WTC11 (cell line): ENCODE measurements around the gene KCNIP2. TPM values are rescaled to one million over a fixed set of nuclear protein-coding genes. Genes with fewer than 3 reads are reported as not detected.

Source experiments
- ATF1 ChIP-seq: sonication (generic); formaldehyde crosslinking; IDR thresholded peaks from 2 replicates; pipeline ENCODE4 v1.8.1; 2023; ENCODE audit warnings: mild to moderate bottlenecking, moderate library complexity, missing genetic modification reagents
- ELF4 ChIP-seq: sonication (generic); formaldehyde crosslinking; IDR thresholded peaks from 2 replicates; pipeline ENCODE4 v1.8.1; 2022; ENCODE audit warnings: low read depth, mild to moderate bottlenecking, moderate library complexity, missing genetic modification reagents
- FOXJ3 ChIP-seq: sonication (generic); formaldehyde crosslinking; IDR thresholded peaks from 2 replicates; pipeline ENCODE4 v1.9.0; 2021; ENCODE audit warnings: missing genetic modification reagents, mild to moderate bottlenecking, borderline replicate concordance
- GABPB1 ChIP-seq: sonication (generic); formaldehyde crosslinking; IDR thresholded peaks from 2 replicates; pipeline ENCODE4 v1.8.1; 2023; ENCODE audit warnings: mild to moderate bottlenecking, missing genetic modification reagents
- IRF2 ChIP-seq: sonication (generic); formaldehyde crosslinking; IDR thresholded peaks from 2 replicates; pipeline ENCODE4 v1.8.0; 2022; ENCODE audit warnings: low read depth, missing genetic modification reagents, borderline replicate concordance
- SOX15 ChIP-seq: fragments of 250-450 bp; sonication (Bioruptor Pico); IDR thresholded peaks from 2 replicates; pipeline ENCODE4 v1.9.0; 2021; ENCODE audit warnings: mild to moderate bottlenecking
- total RNA-seq: library from RNA; stranded (reverse); gene quantifications from 3 replicates; pipeline ENCODE4 v1.2.3, GENCODE V29; 2021
- TF ChIP-seq, protein P1 (sequence below): fragments of 250-450 bp; sonication (Bioruptor Pico); IDR thresholded peaks from 2 replicates; pipeline ENCODE4 v1.9.0; 2021; ENCODE audit warnings: mild to moderate bottlenecking, borderline replicate concordance
- TF ChIP-seq, protein P2 (sequence below): sonication (generic); formaldehyde crosslinking; IDR thresholded peaks from 2 replicates; pipeline ENCODE4 v1.8.0; 2022; ENCODE audit warnings: mild to moderate bottlenecking, missing genetic modification reagents
- TF ChIP-seq, protein P3 (sequence below): sonication (generic); formaldehyde crosslinking; conservative IDR thresholded peaks from 2 replicates; pipeline ENCODE4 v1.8.1; 2023; ENCODE audit warnings: mild to moderate bottlenecking, low read depth, missing genetic modification reagents, moderate library complexity
- TF ChIP-seq, protein P4 (sequence below): sonication (generic); formaldehyde crosslinking; IDR thresholded peaks from 2 replicates; pipeline ENCODE4 v1.8.1; 2022; ENCODE audit warnings: low read depth, missing genetic modification reagents, borderline replicate concordance
- TF ChIP-seq, protein P5 (sequence below): fragments of 250-450 bp; sonication (Bioruptor Pico); IDR thresholded peaks from 2 replicates; pipeline ENCODE4 v1.9.0; 2021; ENCODE audit warnings: mild to moderate bottlenecking
- TF ChIP-seq, protein P6 (sequence below): sonication (generic); formaldehyde crosslinking; IDR thresholded peaks from 2 replicates; pipeline ENCODE4 v1.8.1; 2023; ENCODE audit warnings: mild to moderate bottlenecking, missing genetic modification reagents
- TF ChIP-seq, protein P7 (sequence below): sonication (generic); formaldehyde crosslinking; IDR thresholded peaks from 2 replicates; pipeline ENCODE4 v1.8.0; 2023; ENCODE audit warnings: mild to moderate bottlenecking, missing genetic modification reagents
- TF ChIP-seq, protein P8 (sequence below): sonication (generic); formaldehyde crosslinking; IDR thresholded peaks from 2 replicates; pipeline ENCODE4 v1.8.0; 2023; ENCODE audit warnings: missing genetic modification reagents, mild to moderate bottlenecking, borderline replicate concordance

The KCNIP2 gene
- total RNA-seq, 1 experiment from 2014 or later = 5.2 TPM

DNA sequence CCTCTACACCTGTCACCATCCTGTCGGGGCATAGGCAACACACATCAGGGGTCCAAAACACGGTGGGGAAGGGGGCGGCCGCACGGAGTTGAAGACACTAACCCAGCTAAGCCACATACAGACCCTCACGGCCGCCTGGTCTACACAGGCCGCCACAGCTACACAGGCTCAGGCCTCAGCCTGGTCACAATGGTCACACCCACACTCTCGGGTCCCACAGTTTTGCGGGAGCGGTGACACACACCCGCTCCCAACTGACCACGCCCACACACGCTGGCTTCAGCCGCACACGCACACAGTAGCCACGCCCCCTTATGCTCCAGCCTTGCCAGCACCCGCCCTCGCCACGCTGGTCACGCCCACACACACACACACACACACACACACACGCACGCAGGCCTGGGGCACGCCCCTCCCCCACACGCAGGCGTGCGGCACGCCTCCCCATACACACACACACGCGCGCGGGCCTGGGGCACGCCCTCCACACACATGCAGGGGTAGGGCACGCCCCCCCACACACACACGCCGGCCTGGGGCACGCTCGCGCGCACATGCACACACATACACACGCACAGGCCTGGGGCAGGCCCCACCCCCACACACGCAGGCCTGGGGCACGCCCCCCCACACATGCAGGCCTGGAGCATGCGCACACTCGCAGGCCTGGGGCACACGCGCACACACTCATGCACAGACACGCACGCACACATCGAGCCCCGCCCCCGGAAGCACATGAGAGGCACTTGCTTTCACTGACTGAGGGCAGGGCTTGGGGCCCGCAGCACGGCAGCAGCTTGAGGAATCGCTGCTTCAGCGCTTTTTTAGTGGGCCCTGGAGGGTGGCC is 13.1 kb downstream of the KCNIP2 start (continued):
- TF ChIP-seq, protein P1, sequence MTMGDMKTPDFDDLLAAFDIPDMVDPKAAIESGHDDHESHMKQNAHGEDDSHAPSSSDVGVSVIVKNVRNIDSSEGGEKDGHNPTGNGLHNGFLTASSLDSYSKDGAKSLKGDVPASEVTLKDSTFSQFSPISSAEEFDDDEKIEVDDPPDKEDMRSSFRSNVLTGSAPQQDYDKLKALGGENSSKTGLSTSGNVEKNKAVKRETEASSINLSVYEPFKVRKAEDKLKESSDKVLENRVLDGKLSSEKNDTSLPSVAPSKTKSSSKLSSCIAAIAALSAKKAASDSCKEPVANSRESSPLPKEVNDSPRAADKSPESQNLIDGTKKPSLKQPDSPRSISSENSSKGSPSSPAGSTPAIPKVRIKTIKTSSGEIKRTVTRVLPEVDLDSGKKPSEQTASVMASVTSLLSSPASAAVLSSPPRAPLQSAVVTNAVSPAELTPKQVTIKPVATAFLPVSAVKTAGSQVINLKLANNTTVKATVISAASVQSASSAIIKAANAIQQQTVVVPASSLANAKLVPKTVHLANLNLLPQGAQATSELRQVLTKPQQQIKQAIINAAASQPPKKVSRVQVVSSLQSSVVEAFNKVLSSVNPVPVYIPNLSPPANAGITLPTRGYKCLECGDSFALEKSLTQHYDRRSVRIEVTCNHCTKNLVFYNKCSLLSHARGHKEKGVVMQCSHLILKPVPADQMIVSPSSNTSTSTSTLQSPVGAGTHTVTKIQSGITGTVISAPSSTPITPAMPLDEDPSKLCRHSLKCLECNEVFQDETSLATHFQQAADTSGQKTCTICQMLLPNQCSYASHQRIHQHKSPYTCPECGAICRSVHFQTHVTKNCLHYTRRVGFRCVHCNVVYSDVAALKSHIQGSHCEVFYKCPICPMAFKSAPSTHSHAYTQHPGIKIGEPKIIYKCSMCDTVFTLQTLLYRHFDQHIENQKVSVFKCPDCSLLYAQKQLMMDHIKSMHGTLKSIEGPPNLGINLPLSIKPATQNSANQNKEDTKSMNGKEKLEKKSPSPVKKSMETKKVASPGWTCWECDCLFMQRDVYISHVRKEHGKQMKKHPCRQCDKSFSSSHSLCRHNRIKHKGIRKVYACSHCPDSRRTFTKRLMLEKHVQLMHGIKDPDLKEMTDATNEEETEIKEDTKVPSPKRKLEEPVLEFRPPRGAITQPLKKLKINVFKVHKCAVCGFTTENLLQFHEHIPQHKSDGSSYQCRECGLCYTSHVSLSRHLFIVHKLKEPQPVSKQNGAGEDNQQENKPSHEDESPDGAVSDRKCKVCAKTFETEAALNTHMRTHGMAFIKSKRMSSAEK (CRISPR knock-in tag) = no peak
- TF ChIP-seq IRF2 (CRISPR knock-in tag) = no peak
- TF ChIP-seq, protein P2, sequence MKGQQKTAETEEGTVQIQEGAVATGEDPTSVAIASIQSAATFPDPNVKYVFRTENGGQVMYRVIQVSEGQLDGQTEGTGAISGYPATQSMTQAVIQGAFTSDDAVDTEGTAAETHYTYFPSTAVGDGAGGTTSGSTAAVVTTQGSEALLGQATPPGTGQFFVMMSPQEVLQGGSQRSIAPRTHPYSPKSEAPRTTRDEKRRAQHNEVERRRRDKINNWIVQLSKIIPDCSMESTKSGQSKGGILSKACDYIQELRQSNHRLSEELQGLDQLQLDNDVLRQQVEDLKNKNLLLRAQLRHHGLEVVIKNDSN (CRISPR knock-in tag) = peak; percentile 52; the same call in 1 of the 2 replicates
- no peak for TF ChIP-seq GABPB1 (CRISPR knock-in tag)
- TF ChIP-seq ATF1 = no peak
- TF ChIP-seq, protein P3, sequence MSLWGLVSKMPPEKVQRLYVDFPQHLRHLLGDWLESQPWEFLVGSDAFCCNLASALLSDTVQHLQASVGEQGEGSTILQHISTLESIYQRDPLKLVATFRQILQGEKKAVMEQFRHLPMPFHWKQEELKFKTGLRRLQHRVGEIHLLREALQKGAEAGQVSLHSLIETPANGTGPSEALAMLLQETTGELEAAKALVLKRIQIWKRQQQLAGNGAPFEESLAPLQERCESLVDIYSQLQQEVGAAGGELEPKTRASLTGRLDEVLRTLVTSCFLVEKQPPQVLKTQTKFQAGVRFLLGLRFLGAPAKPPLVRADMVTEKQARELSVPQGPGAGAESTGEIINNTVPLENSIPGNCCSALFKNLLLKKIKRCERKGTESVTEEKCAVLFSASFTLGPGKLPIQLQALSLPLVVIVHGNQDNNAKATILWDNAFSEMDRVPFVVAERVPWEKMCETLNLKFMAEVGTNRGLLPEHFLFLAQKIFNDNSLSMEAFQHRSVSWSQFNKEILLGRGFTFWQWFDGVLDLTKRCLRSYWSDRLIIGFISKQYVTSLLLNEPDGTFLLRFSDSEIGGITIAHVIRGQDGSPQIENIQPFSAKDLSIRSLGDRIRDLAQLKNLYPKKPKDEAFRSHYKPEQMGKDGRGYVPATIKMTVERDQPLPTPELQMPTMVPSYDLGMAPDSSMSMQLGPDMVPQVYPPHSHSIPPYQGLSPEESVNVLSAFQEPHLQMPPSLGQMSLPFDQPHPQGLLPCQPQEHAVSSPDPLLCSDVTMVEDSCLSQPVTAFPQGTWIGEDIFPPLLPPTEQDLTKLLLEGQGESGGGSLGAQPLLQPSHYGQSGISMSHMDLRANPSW (CRISPR knock-in tag) = no peak
- TF ChIP-seq, protein P4, sequence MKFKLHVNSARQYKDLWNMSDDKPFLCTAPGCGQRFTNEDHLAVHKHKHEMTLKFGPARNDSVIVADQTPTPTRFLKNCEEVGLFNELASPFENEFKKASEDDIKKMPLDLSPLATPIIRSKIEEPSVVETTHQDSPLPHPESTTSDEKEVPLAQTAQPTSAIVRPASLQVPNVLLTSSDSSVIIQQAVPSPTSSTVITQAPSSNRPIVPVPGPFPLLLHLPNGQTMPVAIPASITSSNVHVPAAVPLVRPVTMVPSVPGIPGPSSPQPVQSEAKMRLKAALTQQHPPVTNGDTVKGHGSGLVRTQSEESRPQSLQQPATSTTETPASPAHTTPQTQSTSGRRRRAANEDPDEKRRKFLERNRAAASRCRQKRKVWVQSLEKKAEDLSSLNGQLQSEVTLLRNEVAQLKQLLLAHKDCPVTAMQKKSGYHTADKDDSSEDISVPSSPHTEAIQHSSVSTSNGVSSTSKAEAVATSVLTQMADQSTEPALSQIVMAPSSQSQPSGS (CRISPR knock-in tag) = no peak
- no peak for TF ChIP-seq ELF4 (CRISPR knock-in tag)
- TF ChIP-seq, protein P5, sequence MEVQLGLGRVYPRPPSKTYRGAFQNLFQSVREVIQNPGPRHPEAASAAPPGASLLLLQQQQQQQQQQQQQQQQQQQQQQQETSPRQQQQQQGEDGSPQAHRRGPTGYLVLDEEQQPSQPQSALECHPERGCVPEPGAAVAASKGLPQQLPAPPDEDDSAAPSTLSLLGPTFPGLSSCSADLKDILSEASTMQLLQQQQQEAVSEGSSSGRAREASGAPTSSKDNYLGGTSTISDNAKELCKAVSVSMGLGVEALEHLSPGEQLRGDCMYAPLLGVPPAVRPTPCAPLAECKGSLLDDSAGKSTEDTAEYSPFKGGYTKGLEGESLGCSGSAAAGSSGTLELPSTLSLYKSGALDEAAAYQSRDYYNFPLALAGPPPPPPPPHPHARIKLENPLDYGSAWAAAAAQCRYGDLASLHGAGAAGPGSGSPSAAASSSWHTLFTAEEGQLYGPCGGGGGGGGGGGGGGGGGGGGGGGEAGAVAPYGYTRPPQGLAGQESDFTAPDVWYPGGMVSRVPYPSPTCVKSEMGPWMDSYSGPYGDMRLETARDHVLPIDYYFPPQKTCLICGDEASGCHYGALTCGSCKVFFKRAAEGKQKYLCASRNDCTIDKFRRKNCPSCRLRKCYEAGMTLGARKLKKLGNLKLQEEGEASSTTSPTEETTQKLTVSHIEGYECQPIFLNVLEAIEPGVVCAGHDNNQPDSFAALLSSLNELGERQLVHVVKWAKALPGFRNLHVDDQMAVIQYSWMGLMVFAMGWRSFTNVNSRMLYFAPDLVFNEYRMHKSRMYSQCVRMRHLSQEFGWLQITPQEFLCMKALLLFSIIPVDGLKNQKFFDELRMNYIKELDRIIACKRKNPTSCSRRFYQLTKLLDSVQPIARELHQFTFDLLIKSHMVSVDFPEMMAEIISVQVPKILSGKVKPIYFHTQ = no peak
- TF ChIP-seq FOXJ3 (CRISPR knock-in tag) = no peak
- TF ChIP-seq, protein P6, sequence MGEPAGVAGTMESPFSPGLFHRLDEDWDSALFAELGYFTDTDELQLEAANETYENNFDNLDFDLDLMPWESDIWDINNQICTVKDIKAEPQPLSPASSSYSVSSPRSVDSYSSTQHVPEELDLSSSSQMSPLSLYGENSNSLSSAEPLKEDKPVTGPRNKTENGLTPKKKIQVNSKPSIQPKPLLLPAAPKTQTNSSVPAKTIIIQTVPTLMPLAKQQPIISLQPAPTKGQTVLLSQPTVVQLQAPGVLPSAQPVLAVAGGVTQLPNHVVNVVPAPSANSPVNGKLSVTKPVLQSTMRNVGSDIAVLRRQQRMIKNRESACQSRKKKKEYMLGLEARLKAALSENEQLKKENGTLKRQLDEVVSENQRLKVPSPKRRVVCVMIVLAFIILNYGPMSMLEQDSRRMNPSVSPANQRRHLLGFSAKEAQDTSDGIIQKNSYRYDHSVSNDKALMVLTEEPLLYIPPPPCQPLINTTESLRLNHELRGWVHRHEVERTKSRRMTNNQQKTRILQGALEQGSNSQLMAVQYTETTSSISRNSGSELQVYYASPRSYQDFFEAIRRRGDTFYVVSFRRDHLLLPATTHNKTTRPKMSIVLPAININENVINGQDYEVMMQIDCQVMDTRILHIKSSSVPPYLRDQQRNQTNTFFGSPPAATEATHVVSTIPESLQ (CRISPR knock-in tag) = no peak
- TF ChIP-seq SOX15 = no peak
- TF ChIP-seq, protein P7, sequence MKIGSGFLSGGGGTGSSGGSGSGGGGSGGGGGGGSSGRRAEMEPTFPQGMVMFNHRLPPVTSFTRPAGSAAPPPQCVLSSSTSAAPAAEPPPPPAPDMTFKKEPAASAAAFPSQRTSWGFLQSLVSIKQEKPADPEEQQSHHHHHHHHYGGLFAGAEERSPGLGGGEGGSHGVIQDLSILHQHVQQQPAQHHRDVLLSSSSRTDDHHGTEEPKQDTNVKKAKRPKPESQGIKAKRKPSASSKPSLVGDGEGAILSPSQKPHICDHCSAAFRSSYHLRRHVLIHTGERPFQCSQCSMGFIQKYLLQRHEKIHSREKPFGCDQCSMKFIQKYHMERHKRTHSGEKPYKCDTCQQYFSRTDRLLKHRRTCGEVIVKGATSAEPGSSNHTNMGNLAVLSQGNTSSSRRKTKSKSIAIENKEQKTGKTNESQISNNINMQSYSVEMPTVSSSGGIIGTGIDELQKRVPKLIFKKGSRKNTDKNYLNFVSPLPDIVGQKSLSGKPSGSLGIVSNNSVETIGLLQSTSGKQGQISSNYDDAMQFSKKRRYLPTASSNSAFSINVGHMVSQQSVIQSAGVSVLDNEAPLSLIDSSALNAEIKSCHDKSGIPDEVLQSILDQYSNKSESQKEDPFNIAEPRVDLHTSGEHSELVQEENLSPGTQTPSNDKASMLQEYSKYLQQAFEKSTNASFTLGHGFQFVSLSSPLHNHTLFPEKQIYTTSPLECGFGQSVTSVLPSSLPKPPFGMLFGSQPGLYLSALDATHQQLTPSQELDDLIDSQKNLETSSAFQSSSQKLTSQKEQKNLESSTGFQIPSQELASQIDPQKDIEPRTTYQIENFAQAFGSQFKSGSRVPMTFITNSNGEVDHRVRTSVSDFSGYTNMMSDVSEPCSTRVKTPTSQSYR (CRISPR knock-in tag) = peak; percentile 95; the same call in 1 of the 2 replicates
- TF ChIP-seq, protein P8, sequence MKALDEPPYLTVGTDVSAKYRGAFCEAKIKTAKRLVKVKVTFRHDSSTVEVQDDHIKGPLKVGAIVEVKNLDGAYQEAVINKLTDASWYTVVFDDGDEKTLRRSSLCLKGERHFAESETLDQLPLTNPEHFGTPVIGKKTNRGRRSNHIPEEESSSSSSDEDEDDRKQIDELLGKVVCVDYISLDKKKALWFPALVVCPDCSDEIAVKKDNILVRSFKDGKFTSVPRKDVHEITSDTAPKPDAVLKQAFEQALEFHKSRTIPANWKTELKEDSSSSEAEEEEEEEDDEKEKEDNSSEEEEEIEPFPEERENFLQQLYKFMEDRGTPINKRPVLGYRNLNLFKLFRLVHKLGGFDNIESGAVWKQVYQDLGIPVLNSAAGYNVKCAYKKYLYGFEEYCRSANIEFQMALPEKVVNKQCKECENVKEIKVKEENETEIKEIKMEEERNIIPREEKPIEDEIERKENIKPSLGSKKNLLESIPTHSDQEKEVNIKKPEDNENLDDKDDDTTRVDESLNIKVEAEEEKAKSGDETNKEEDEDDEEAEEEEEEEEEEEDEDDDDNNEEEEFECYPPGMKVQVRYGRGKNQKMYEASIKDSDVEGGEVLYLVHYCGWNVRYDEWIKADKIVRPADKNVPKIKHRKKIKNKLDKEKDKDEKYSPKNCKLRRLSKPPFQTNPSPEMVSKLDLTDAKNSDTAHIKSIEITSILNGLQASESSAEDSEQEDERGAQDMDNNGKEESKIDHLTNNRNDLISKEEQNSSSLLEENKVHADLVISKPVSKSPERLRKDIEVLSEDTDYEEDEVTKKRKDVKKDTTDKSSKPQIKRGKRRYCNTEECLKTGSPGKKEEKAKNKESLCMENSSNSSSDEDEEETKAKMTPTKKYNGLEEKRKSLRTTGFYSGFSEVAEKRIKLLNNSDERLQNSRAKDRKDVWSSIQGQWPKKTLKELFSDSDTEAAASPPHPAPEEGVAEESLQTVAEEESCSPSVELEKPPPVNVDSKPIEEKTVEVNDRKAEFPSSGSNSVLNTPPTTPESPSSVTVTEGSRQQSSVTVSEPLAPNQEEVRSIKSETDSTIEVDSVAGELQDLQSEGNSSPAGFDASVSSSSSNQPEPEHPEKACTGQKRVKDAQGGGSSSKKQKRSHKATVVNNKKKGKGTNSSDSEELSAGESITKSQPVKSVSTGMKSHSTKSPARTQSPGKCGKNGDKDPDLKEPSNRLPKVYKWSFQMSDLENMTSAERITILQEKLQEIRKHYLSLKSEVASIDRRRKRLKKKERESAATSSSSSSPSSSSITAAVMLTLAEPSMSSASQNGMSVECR (CRISPR knock-in tag) = peak; percentile 89
